Activated CD4-positive, alpha-beta T cell treated with anti-CD3 and anti-CD28 coated beads, Interleukin-10, Interleukin-2, amounts not matched to agents 100 ng/mL and 50 ng/mL, durations not matched to agents 16 hours and 8 hours (primary cell): ENCODE results near the gene CCDC187.

Source experiments
- DNase-seq: peaks from one replicate; pipeline ENCODE4 v3.0.0-alpha.2; 2020

Gene CCDC187

GRCh38 chr9:136220017-136220729 lies 83.7 kb downstream of the CCDC187 start:
- peak; percentile 66 for DNase-seq

- no peak for DNase-seq
Measured at GRCh38 chr9:136219276-136219675, 84.6 kb downstream of the CCDC187 start.

- no peak for DNase-seq
Measured at GRCh38 chr9:136218673-136219072, 85.2 kb downstream of the CCDC187 start.

- no peak for DNase-seq
Measured at GRCh38 chr9:136218271-136218670, 85.6 kb downstream of the CCDC187 start.

- no peak for DNase-seq
Measured at GRCh38 chr9:136216541-136217244, 87.2 kb downstream of the CCDC187 start.

- no peak for DNase-seq
Measured at GRCh38 chr9:136213733-136214132, 90.2 kb downstream of the CCDC187 start.

- no peak for DNase-seq
Measured at GRCh38 chr9:136212345-136212950, 91.4 kb downstream of the CCDC187 start.

GRCh38 chr9:136211441-136212344 lies 92.2 kb downstream of the CCDC187 start:
- no peak for DNase-seq

GRCh38 chr9:136211006-136211405 lies 92.9 kb downstream of the CCDC187 start:
- DNase-seq = no peak

GRCh38 chr9:136210276-136210675 lies 93.6 kb downstream of the CCDC187 start:
- no peak for DNase-seq

- no peak for DNase-seq
Measured at GRCh38 chr9:136209786-136210185, 94.1 kb downstream of the CCDC187 start.

GRCh38 chr9:136209232-136209631 lies 94.7 kb downstream of the CCDC187 start:
- DNase-seq = no peak

GRCh38 chr9:136208675-136209074 lies 95.2 kb downstream of the CCDC187 start:
- no peak for DNase-seq

- DNase-seq = no peak
Measured at GRCh38 chr9:136207616-136208015, 96.3 kb downstream of the CCDC187 start.

- no peak for DNase-seq
Measured at GRCh38 chr9:136206602-136207275, 97.2 kb downstream of the CCDC187 start.

GRCh38 chr9:136205707-136205992 lies 98.2 kb downstream of the CCDC187 start:
- DNase-seq = no peak

GRCh38 chr9:136204838-136205706 lies 98.8 kb downstream of the CCDC187 start, which contains the start of gene LHX3:
TSS of gene LHX3 (minus strand) at chr9:136205128. CDS start at chr9:136205012, 116 bp downstream.
- peak; percentile 11 for DNase-seq

GRCh38 chr9:136204145-136204805 lies 99.6 kb downstream of the CCDC187 start:
- DNase-seq = no peak

GRCh38 chr9:136203408-136204144 lies 100.3 kb downstream of the CCDC187 start:
- DNase-seq = no peak
